GM19035 (cell line): ENCODE measurements around the gene CLDN1.

ENCODE experiments used
- ATAC-seq: cut with Tn5 transposase; IDR thresholded peaks from one replicate; pipeline ENCODE4 v1.9.1; 2021; ENCODE audit not compliant: unreplicated experiment

The CLDN1 gene

DNA sequence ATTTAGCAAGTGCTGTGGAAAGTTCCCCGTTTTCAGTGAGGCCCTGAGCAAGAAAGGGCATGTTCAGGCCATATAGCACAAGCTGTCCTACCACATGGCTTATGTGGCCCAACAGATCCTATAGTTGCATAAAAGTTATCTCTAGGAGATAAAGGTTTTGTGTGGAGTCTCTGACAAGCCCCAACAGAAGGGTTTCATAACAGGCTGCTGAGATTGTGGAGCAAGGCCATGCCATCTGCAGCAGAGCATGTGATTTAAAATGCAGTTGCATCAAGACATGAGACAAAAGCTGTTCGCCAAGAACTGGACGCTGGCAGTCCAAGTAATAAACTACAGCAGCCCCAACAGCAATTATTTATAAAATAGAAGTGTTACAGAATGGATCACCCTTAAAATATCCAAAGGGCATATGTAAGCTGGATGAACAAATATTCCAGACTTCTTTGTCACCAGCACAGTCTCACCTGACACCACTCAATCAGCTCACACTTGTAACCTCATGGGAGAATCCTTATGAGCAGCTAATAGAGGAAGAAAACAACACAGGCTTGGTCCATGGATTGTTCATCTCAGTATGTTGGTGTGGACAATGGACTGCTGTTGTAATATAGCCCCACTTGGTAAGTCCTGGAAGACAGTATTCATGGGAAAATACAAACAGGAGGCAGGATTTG, 14.4 kb upstream of the CLDN1 start:
- no peak for ATAC-seq

DNA sequence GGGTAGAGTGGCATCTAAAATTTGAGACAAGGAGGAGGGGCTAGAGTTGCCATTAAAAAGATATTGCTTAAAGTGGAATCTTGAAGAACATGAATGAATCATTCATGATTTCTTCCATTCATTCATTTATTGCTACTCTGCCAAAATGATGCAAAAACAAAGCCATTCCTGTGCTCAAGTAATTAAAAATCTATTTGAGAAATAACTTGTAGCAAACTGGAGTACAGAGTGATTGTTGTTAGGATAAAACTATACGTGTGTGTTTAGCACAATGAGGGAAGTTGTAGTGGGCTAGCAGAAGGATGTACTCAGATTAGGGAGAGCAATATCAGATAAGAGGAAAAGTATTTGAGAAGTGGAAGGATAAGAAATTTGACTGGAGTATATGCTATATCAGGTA, 11.7 kb upstream of the CLDN1 start:
- ATAC-seq = no peak

DNA sequence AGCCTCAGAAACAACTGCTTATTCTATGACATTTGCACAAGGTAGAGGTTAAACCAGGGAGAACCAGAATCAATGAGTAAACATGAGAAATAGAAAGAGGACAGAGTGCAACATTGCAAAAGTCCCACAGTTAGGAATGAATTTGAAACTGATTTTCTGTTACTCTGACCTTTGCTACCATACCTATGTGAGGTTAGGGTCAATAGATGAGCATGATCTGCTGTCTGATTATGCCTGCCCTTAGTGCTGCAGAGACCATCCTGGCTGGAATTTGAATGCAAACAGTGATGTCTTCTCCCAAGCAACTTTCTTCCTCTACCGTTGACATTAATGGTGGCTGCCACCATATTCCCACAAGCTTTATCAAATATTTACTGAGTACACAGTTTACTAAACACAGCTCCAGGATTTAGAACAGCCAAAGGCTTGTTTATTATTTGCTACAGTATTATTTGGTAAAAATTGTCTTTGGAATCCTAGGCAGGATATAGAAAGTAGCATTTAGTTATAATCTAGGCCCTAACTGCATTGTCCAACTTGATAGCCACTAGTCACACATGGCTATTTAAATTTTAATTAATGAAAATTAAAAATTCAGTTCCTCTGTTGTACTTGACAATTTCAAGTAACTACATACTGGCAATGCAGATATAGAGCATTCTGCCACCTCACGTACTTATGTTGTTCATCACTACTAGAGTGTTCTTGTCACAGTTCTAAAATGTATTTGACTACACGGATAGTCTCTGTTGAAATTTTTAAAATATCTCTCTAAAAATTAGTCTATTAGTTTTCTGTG, 8.9 kb upstream of the CLDN1 start:
- ATAC-seq = no peak

DNA sequence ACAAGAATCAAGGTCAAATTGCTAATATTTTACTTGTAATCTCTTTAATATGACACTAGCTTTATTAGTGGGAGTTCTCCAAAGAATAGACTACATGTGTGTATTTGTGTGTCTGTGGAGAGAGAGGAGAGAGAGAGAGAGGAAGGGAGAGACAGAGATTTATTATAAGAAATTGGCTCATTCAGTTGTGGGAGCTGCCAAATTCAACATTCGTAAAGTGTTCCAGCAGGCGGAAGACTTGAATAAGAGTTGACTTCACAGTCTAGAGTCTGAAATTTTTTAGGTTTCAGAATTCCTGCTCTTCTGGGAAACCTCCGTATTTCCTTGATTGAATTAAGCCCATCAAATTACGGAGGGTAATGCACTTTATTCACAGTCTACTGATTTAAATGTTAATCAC, 4.7 kb upstream of the CLDN1 start:
- no peak for ATAC-seq

DNA sequence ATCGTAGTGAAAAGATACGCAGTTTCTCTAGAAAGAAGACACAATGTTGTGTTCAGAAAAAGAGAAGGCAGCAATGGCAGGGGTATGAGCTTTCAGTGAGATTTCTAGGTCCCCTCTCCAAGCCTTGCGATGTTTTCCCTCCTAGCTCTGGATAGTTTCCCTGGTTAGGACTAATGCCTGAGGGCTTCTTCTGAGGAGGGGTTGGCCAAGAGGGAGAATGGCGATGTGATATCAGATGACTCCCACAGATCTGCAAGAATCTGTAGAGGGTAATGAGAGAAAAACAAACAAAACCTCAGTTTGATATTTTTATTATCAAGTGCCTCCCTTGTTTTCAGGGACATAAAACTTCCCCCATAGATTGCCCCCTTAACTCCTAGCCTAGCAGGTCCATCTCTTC, 4.1 kb upstream of the CLDN1 start:
- ATAC-seq = no peak

DNA sequence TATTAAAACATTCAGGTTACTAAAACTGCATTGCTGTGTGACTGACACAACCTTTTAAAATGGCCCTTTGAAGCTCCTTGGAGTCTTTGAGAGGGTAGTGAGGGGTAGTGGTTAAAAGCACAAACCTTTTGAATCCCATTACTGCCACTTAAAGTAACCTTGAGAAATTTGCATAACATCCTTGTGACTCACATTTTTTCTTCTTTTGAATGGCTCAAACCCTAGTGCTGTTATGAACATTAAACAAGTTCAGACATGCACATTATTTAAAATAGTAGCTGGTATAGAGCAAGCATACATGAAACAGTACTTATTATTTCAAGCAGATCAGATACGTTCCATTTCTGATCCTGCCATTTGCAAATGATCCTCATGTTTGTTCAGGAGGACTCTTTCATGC, 3.7 kb upstream of the CLDN1 start:
- no peak for ATAC-seq

DNA sequence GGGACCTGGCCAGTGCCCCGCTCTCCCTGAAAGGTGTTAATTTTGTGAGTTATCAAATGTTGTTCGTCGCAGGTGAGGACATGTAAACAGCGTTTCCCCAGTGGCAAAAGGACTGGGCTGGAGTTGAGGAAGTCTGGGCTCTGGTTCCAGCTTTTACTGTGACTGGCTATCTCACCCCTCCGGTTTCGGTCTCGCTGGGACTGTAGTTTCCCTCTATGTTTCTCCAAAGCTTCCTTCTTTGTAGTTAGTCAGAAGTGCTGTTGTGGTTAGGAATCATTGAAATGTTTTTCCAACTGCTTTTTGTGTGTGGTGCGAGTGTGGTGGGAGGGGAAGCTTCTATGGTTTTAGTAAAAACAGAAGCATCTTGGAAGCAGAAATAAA, 990 bp upstream of the CLDN1 start:
- ATAC-seq = no peak

DNA sequence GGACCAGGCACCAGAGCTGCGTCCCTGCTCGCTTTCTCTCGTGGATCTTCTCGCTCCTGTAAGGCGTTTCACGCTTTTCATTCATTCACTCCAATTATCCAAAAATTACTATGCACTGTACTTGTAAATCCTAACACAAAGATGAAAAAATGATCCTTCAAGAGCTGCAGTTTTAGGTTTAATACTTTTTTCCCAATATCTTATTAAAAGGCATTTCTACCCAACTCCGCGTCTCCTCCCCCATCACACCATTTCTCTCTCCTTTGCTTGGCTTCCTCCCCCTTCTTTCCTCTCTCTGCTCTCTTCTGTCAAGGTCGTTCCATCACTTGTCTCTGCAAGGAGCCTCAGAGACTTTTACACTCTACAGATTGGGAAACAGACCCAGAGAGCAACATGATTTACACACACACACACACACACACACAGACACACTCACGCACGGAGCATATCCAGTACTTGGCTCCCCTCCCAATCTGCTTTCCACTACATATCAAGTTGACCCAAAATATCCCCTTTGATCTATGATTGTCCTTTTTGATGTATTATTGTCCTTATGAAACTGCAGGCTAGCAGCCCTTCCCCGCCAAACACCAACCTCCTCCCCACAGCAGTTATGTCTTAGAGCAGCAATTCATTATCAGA, 479 bp upstream of the CLDN1 start:
- no peak for ATAC-seq

DNA sequence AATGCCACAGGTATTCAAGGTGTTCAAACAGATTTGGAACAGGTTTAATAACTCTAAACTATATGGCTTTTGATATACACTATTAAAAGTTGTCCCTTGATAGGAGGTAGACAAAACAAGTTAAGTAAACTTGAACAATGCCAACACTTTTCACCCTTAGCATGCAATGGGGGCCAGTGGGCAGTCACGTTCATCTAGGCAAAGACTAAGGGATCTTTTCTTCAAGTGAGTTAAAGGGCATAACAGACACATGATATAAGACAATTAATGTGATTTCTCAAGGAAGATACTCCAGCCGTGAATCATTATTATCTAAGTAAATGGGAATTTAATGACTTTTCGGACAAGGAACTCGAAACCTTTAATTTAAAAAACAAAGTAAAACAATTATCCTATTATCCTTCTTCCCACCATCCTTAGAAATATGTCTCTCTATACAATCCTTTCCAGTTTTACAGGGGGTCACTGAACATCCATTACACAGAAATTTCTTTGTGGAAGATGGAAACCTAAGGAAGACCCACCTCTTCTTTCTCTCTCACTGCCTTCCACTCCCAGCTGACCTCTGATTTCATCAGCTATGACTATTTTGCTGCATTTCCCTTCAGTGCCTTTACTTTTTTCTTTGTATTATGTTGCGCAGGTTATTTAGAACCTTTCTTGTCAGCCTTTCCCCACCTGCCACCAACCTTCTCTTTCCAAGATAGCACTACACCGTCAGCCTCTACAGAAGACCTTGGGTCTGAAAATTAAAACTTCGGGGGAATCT, 1.5 kb downstream of the CLDN1 start:
- no peak for ATAC-seq

DNA sequence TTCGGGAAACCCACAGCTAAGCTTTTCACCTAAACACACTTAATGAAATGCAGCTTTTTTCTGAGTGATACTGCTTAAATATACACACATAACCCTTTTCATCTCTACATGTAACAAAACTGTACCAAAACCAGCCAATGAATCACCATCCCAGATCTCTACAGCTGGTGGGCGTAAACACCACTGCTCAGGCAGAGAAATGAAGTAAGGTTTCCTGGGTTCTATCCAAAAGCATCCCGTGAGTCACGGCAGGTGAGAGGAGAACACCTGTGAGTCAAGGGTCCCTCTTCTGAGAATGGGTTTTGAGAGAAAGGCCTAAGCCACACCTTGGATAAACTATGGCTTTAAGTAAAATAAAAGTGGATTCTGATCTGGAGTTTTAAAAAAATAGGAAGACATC, 2.6 kb downstream of the CLDN1 start:
- ATAC-seq = no peak

DNA sequence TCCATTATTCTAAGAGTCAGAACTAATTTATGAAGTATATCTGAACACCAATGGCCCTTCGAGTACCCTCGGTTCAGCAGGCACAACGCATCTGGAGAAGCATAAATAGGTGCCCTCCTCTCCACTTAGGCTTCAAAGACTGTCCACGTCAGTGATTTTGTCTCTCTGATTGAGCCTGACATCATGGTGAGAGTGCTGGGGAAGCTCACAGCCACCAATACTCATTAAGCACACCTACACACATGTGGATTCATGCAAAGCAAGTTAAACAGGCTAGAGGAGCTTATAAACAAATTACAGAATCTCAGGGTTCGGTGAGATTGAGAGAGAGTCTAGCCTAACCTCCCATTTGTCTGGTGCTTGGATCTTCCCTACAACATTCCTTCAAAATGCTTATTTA, 3.6 kb downstream of the CLDN1 start:
- no peak for ATAC-seq

DNA sequence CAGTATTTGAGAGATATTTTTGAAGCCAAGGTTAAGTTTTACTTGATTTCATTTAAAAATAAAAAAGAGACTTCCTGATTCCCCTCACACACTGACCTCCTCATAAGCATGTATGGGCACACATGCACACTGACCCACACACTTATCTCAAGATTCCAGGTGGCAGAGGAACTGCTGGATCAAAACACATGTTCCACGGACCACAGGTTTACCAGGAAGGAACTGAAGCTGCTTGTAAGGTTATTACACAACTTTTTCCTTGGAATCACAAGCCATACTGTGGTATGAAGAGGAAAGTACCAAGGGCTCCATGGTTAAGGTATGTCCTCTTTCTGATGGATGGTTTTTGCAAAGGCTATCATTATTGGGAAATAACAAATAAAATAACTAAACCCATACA, 7.5 kb downstream of the CLDN1 start:
- no peak for ATAC-seq

DNA sequence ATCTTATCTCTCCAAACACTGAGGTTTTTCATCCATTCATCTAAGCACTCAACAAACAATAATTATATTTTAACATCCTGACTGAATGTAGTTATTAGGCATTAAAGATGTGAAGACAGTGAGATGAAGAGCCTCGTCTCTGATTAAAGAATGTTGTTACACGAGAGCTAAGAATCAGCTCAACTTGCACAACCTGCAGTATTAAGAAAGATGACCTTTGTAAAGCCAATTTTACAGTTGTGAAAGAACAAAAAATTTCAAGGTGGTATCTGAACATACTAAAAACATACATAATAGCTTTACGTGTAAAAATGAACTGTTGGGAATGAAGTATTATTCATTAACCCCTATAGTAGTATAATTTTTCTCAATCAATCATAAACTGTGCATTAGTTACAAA, 12.8 kb downstream of the CLDN1 start:
- no peak for ATAC-seq

DNA sequence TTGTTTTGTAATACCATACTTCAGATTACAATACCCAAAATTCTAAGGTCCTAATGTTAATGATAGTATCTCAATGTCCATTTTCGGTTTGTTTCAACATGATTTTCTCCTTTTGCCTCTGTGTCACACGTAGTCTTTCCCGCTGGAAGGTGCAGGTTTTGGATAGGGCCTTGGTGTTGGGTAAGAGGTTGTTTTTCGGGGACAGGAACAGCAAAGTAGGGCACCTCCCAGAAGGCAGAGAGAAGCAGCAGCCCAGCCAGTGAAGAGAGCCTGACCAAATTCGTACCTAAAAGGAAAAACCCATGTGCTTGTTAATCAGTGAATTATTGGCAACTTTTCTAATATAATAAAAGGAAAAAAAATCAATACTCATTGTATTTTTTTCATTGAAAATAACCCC, 14.1 kb downstream of the CLDN1 start:
- no peak for ATAC-seq

DNA sequence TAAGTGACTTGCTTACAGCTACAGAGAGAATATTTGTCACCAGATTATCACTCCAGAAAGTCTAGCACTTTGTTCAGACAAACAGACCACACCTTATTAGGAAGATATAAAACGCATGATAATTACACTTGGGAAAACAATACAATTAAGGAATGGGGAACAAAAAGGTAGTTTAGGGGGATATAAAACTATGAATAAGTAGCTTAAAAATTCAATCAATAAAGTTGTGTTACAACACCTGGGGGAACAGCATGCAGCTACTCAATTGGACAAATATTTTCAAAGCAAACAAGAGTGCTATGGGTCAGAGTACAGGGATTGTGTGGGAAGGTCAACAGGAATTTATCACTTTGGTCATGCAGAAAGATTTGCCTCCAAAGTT, 15.1 kb downstream of the CLDN1 start:
- ATAC-seq = no peak

DNA sequence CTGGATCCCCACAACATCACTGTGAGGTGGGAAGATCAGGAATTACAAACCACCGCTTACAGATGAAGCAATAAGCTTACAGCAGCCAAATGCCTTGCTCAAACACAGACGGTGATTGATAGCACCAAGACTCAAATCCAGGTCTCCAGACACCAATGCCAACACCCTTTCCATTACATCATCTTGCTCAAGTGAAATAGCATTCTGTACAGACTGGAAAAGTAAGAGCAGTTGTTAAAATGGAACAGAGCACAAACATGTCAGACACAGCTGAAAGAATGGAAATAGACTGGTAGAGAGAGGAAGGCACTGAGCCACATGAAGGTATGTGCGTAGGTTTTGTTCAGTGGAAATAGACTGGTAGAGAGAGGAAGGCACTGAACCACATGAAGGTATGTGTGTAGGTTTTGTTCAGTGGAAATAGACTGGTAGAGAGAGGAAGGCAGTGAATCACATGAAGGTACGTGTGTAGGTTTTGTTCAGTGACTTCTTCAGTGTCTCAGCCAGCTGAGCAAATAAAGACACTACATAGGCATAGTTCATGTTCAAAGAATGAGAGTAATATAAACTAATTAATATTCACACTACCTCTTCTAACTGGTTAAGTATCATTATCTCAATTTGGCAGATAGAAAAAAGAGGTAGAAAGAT, 15.6 kb downstream of the CLDN1 start:
- no peak for ATAC-seq

DNA sequence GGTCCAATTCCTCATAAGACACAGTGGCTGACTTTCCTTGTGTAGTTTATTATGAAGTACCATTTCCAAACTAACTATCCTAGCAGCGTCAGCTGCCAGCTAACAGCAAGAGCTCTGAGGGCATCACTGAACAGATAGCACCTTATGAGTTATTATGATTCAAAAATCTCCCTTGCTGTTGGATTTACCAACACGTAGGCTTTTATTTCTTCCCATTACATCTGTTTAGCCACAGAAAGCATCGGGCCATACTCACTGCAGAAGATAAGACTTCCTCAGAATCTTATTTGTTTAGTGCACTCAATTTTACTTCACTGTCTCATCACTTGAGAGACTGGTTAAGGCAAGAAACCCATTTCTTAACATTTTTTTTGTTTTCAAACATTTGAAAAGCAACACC, 16.2 kb downstream of the CLDN1 start:
- no peak for ATAC-seq

DNA sequence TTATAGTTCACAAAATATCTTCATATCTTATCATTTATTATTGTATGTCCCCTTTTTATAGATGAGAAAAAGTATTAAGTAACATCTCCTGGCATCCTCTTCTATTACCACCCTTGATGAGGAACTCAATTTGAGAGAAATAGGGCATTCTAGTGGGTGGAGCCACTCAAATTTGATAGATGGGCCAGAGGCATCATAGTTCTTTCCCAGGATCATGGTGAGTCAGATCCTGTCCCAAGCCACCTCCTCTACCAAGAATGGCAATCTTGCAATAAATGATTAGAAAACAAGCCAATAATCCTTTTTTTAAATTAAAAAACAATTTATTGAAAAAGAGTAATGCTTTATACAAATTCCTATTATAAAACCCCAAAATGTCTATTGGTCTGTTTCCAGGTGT, 16.8 kb downstream of the CLDN1 start:
- no peak for ATAC-seq

DNA sequence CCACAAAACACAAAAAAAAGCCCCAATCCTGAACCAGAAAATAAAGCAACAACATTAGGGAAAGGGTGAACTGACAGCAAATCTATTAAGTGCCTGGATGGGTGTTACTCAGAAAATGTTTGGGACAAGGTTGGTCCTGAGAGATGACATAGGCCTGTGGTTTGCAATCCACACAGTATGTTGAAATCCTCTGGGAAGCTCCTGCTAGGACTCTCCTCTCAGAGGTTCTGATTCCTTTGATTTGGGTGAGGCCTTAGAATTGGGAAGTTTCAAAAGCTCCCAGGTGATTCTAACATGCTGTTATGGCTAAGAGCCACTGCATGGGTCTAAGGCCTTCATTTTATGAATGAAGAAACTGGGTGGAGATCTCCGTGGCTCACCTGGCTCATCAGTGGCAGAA, 18.4 kb downstream of the CLDN1 start:
- ATAC-seq = no peak

DNA sequence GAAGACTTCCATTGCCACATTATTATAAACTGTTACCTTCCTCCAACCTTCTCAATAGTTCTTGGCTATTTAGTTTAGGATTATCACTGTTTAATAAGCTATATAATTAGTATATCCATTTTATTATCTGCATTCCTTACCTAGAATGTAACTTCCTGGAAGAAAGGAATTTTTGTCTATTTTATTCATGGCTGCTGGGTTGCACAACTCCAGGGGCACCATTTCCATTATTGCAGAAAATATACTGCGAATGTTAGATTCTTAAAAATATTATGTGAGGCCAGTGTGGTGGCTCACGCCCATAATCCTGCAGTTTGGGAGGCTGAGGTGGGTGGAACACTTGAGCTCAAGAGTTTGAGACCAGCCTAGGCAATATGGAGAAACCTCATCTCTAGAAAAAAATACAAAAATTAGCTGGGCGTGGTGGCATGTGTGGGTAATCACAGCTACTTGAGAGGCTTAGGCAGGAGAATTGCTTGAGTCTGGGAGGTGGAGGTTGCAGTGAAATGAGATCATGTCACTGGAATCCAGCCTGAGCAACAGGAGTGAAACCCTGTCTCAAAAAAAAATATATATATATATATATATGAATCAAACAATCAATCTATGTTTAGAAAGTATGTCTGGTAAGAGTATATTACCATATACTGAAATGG, 19.9 kb downstream of the CLDN1 start:
- no peak for ATAC-seq

DNA sequence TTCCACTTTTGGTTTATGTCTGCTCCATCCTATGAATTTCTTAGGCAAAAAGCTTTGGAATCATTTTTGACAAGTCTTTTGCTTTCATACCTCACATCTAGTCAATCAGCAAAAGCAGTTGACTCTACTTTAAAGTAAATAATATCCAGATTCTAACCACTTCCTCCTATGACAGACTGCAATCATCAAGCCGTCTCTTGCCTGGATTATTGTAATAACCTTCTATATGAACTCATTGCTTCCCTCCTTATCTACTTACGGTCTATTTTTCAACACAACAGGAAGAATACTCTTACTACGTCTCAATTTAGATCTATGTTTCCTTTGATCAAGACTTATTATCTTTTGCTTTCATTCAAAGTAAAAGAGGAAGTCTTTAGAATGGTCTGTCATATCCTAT, 20.7 kb downstream of the CLDN1 start:
- no peak for ATAC-seq
